GOT3 (cell line): ENCODE data around the gene VAV1.
"Not testable (repeated sequence)": the region's sequence is repeated elsewhere in the genome, so short reads cannot be mapped to it uniquely, and the experiment has no call there.

Experiments used
- DNase-seq: peaks from one replicate; lab custom pipeline; 2025; ENCODE audit warnings: mixed read lengths; lab: John Stamatoyannopoulos, UW

Gene VAV1

DNA sequence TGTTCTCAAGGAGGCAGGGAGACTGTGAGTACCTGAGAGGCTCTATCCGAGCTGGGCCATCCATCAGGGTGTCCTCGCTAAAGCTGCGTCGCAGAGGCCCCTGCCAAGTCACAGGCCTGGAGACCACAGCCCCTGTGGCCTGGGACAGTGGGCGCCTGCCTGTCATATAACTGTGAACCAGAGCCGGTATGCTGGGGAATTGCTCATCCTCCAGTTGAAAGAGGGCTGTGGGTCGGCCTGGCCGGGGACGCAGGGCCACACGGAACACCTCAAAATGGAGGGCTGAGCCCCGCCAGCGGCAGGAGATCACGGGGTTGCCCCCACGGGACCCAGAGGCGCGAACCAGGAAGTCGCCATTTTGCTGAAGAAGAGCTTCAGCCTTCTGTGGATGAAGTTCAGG lies 11.9 kb upstream of the VAV1 start:
- no peak for DNase-seq

DNA sequence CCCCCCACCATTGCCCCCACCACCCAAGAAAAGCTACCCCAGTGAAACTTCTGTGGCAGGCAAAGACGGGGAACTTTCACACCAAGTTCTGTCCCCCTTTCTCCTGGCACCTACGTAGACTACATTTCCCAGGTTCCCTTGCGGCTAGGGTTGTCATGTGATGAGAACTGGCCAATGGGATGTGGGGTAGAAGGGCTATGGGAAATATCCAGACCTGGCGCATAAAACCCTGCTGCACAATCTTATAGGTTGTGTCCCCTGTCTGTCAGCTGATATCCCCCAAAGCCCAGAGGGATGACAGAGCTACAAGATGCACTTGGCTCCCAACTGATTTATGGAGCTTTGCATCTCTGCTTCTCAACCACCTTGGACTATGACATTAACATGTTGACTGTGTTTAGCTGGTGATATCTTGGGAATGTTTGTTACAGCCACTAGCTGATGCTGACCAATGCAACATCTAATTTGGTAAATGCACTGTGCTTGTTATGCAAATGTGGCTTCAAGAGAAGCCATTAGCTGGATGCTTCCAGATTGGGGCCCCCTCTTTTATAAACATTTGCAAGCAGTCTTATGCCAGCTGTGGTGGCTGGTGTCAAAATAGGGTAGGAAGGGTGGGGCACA lies 11.3 kb upstream of the VAV1 start:
- no peak for DNase-seq

DNA sequence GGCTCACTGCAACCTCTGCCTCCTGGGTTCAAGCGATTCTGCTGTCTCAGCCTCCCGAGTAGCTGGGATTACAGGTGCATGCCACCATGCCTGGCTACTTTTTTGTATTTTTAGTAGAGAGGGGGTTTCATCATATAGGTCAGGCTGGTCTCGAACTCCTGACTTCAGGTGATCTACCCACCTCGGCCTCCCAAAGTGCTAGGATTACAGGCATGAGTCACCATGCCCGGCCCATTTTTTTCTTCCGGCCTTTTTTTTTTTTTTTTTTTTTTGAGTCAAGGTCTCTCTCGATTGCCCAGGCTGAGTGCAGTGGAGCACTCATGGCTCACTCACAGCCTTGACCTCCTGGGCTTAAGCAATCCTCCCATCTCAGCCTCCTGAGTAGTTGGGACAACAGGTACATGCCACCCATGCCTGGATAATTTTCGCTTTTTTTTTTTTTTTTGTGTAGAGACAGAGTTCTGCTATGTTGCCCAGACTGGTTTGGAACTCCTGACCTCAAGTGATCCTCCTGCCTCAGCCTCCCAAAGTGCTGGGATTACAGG lies 10.2 kb upstream of the VAV1 start:
- not testable (repeated sequence) for DNase-seq

DNA sequence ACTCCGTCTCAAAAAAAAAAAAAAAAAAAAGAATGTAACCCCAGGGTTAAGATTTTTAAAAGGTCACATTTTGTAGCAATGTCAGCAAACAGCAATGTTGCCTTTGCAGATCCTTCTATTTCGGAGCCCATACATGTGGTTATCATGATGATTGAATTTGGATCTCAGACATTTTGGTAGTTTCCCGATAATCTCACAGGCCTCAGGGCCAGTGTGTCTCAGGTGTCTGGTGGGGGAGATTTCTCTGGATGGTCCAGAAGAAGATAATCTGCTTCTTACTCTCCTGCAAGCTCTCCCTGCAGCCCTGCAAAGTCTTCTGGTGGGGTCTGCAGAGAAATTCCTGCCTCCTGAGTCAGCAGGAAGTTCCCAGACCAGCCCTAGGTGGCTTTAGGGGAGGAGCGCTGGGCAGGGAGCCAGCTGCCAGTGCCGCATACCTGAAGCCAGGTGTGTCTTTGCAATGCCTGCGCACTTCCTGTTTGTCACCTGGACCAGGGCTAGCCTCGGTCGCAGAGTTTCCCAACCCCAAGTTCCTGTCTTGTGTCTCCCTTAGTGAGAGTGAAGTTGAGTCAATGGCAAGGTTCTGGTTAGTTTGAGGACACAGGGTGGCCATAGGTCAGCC lies 6.7 kb upstream of the VAV1 start:
- DNase-seq: no peak

DNA sequence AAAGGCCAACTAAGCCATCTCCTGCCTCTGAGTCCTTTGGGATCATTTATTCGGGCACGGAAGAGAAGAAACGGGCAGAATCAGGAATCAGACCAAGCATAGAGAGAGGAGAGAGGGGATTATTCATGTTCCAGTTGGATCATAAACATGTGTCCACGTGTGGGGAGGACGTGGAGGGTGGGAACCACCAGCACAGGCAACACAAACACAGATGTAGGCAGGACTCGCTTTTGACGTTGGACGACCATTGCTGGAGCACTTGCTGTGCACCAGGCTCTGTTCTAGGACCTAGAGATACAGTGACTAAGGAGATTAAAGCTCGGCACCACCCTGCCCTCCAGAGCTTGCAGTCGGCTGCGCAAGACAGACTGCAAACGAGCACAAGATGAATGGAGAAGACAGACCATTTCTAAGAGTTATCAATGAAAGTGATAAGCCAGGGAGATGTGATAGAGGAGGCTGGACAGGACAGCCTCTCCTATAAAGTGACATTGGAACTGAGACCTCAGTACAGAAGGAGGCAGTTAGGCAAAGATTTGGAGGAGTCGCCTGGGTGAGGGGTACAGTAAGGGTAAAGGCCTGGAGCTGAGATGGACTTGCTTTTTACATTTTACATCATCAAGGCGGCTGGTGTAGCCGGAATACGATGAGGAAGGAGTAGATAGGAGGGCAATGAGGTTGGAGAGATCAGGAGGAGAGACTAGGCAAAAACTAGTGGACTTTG lies 6.0 kb upstream of the VAV1 start:
- no peak for DNase-seq

DNA sequence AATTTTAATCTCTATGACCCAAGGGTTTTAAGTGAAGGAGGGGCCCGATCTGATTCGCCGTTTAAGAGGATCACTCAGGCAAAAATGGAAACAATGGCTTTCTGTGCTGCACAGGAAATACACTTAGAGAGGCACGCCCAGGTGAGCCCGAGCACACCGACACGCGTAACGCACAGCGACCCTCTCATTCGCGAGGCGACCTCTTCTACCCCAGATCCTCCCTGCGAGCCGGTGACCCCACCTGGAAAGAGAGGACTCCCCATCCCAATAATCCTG lies 5.5 kb upstream of the VAV1 start:
- DNase-seq: no peak

DNA sequence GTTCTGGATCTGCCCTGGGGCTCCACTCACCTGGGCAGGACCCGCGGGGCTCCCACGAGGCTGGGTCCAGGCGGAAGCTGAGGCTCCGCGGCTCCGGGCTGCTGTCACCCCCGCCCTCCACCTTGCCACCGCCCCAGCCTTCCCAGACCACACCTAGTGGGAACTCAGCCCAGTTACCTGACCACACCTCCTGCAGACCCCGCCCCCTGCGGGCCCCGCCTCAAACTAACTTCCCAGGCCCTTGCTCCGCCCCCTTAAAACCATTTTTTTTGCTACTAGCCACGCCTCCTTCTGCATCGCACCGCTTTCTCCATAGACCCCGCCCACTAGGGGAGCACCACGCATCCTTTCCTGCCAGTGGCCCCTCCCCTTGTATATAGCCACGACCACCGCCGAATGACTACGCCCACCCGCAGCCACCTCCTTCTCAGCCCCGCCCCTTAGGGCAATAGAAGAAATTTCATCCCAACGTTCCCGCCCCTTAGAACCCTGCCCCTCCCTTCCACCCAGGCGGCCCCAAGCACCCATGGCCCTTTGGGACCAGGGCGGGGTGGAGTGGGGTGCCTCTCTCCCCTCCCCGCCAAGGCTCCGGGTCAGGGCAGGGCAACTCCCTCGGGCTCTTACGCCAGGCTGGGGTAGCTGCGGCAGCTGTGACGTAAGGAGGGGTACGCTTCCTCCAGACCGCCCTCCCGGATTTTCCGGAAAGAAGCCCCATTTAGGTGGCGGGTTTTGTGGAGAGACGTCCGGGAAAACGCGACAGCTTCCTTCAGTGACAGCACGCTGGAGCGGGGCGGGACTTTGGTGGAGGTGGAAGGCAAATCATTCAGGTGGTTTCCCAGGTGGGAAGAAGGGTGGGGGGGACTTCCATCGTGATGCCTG lies 4.9 kb upstream of the VAV1 start, which contains the start of gene SH2D3A:
TSS of gene SH2D3A (minus strand) at position 79 of the 879 bp plus-strand sequence. CDS start 3,687 bp downstream, outside the sequence.
- DNase-seq: peak; percentile 54

DNA sequence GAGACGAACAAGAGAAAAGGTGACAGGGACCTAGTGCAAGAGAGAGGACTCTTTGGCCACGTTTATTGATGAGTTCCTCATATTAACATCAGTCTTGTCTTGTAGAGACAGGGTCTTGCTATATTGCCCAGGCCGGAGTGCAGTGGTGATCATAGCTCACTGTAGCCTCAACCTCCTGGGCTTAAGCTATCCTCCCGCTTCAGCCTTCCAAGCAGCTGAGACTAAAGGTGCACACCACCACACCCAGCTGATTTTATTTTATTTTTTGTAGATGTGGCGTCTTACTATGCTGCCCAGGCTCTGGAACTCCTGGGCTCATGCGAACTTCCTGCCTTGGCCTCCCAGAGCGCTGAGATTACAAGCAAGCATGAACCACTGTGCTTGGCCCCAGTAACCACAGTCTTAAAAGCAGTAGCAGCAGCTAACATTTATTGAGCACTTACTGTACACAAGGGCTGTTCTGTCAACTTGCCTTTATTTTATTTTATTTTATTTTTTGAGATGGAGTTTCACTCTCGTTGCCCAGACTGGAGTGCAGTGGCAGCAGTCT lies 4.2 kb upstream of the VAV1 start:
- DNase-seq: no peak

DNA sequence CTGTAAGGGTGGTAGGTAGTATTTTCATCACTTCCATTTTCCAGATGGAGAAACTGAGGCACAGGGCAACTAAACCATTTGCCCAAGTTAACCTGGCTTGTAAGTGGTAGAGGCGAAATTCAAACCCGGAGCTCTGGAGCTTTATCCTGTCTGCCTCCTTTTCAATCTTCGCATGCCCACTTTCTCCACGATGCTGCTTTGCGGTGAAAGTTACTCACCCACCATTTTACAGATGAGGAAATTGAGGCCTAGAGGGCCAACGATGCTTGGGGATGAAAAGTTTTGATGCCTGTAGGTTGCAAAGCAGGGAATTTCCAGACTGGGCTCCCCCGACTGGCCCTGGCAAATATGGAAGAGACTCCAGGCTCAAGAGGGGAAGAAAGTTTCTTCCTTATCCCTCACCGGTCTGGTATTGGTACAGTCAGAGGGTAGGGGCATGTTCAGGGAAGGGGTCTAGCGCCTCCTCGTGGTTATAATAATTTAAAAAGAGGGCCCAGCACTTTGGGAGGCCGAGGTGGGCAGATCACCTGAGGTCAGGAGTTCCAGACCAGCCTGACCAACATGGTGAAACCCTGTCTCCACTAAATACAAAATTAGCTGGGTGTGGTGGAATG lies 3.4 kb upstream of the VAV1 start:
- DNase-seq: no peak

DNA sequence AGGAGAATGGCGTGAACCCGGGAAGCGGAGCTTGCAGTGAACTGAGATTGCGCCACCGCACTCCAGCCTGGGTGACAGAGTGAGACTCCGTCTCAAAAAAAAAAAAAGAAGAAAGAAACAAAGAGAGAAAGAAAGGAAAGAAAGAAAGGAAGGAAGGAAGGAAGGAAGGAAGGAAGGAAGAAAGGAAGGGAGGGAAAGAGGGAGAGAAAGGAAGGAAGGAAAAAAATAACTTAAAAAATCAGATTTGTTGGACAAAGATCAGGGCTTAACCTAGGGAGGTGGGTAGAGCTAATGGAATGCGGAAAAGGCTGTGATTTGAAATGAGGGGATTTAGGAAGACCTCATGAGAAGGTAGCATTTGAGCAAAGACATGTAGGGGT lies 870 bp upstream of the VAV1 start:
- DNase-seq: not testable (repeated sequence)

DNA sequence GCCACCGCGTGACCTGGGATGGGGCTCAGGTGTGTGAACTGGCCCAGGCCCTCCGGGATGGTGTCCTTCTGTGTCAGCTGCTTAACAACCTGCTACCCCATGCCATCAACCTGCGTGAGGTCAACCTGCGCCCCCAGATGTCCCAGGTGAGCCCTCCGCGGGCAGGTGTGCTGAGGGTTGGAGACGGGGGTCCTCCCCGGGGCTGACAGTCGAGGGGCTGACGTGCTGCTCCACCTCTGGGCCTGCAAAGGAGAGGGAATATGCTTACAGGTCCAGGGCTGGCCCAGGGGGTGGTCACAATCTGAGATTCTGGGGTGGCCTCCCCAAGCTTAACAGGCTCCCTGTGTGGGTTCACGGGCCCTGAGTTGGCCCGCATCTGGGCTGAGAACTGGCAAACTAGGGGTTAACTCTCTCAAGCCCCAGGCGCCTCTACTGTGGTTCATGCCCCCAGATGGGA lies 386 bp downstream of the VAV1 start:
- no peak for DNase-seq

DNA sequence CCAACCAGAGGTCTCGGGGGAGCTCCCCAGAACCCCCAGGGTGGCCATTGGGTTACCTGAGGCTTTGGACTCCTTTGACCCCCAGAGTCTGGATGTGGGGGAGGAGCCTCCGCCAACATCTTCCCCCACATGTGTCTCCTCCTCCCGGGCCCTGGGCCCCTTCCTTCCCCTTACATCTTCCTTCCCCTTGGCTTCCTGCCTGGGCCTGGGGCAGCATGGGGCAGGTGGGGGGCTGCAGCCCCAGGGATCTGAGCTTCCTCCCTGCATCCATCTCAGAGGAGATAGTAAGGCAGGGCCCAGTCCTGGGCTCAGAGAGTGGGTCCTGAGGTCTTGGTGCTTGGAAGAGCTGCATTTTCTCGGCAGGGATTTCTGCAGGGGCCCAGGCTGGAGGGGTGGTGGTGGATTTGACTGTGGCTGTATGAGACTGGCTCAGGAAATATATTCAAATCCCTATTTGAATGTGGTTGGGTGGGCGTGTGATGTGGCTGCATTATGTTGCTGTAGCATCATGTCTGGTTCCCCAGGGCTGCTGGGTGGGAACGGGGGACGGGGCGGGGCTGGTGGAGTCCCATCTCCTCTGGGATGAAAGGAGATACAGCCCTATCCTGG lies 919 bp downstream of the VAV1 start:
- no peak for DNase-seq

DNA sequence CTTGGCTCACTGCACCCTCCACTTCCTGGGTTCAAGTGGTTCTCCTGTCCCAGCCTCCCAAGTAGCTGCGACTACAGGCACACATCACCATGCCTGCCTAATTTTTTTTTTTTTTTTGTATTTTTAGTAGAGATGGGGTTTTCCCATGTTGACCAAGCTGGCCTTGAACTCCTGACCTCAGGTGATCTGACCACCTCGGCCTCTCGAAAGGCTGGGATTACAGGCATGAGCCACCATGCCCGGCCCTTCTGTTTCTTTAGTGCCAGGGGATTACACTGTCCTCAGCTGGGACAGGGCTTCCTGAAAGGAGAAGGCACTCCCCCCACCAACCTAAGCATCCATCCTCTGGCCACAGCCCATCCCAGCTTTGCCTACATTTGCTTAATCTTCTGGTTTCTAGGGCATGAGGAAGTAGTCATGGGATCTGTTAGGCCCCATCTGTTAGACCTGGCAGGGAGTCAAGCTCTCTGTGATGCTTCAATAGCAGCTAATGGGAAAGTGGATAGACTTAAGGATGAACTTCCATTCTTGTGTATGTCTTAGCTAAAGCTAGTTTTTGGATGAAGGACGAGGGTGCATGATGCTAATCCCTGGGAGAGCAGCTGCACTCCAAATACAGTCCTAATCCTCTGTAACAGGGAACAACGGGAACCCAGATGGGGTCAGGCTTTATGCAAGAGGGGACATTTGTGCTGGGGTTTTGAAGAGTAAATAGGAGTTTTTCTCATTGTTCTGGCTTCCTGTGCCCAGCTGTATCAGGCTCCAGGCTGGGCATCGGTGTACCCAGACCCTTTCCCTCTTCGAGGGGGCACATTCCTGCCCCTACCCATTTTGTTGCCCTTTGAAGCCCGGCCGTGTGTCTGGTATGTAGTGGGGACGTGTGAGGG lies 2.6 kb downstream of the VAV1 start:
- no peak for DNase-seq

DNA sequence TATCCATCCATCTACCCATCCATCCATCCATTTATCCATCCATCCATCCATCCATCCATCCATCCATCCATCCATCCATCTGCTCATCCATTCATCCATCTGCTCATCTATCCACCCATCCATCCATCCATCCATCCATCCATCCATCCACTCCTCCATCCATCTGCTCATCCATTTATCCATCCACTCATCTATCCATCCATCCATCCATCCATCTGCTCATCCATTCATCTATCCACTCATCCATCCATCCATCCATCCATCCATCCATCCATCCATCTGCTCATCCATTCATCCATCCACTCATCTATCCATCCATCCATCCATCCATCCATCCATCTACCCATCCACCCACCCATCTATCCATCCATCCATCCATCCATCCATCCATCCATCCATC lies 3.5 kb downstream of the VAV1 start:
- DNase-seq: not testable (repeated sequence)

DNA sequence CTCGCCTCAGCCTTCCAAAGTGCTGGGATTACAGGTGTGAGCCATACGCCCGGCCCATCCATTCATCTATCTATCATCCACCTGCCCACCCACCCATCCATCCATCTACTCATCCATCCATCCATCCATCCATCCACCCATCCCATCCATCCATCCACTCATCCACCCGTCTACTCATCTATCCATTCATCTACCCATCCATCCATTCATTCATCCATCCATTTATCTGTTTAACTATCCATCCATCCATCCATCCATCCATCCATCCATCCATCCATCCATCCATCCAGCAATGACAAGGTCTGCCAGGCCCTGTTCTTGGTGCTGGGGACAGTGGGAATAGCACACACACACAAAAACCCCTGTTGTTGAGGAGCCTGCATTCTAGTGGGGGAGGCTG lies 4.5 kb downstream of the VAV1 start:
- DNase-seq: no peak

DNA sequence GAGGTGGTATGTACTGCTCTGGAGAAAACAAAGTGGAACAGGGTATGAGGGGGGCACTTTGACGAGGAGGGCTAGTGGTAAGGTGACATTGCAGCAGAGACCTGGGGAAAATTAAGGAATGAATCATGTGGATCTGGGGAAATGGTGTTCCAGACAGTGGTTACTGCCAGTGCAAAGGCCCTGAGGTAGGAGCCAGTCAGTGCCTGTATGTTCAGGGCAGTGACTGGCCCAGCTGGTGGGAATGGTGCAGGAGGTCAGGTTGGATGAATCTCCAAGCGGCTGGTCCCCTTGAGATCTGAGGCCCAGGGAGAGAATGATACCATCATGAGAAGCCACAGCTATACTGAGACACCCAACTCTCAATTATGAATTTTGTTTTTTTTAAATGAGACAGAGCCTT lies 4.9 kb downstream of the VAV1 start:
- no peak for DNase-seq

DNA sequence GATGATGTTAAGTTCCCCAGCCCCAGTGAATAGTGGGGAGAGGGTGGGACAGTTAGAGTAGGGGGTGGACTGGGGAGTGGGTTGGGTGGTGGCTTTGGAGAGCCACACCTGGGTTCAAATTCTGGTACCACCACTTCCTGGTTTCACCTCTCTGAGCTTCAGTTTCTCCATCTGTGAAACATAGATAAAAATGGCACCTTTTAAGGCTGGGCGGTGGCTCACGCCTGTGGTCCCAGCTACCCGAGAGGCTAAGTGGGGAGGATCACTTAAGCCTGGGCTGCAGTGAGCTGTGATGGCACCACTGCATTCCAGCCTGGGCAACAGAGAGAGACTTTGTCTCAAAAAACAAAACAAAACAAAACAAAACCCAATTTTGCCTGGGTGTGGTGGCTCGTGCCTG lies 5.9 kb downstream of the VAV1 start:
- no peak for DNase-seq

DNA sequence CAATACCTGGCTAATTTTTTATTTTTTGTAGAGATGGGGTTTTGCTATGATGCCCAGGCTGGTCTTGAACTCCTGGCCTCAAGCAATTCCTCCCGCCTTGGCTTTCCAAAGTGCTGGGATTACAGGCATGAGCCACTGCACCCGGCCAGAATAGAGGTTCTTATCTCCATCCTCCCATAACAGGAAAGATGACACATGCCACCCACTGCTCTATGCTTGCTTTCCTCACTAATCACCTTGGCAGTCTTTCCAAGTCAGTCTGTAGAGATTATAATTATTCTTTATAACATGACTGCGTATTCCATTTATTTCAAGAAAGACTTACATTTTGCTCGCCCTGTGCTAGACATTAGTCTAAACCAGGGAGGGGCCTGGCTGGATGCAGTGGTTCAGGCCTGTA lies 6.7 kb downstream of the VAV1 start:
- DNase-seq: no peak

DNA sequence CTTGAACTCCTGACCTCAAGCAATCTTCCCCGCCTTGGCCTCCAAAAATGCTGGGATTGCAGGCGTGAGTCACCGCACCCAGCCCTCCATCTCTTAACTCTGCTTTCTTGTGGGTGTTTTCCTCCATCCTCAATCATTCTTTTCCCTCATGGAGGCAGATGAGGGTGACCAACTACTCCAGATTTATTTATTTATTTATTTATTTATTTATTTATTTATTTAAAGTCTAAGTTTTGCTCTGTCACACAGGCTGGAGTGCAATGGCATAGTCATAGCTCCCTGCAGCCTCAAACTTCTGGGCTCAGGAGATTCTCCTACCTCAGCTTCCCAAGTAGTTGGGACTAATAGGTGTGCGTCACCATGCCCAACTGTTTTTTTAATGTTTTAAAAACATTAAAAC lies 14.9 kb downstream of the VAV1 start:
- no peak for DNase-seq

DNA sequence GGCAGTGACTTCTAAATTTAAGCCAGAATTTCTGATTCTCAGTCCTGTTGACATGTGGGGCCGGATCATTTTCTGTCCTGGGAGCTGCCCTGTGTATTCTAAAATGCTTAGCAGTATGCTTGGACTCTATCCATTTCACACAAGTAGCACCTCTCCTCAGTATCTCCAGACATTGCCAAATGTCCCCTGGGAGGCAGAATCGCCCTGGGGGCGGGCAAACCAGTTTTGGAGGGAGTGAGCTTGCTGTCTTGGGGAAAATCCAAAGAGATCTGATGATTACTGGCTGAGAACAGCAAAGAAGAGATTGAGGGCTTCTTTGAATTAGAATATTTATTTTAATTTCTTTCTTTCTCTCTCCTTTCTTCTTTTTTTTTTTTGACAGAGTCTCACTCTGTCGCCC lies 16.4 kb downstream of the VAV1 start:
- DNase-seq: no peak
